Naive thymus-derived CD4-positive, alpha-beta T cell (primary cell): ENCODE results near the gene BMPR1B. TPM values are rescaled to one million over a fixed set of nuclear protein-coding genes. Genes with fewer than 3 reads are reported as not detected.

ENCODE experiments used
- ATAC-seq: fragments of 150-1000 bp; cut with Tn5 transposase; 2 replicates; pipeline ENCODE4 v1.10.0; 2021; ENCODE audit warnings: mild to moderate bottlenecking, moderate library complexity
- CTCF ChIA-PET: fragments of 350-600 bp; sonication (Branson Sonifier 250); formaldehyde crosslinking; loops from one replicate; lab custom pipeline; 2021; ENCODE audit warnings: antibody characterized with exemption; lab: Charles Lee
- POLR2A ChIA-PET: fragments of 350-600 bp; sonication (Branson Sonifier 250); formaldehyde crosslinking; loops from one replicate; lab custom pipeline; 2021; ENCODE audit warnings: antibody characterized with exemption, inconsistent platforms; lab: Charles Lee
- DNase-seq, 9 donors: peaks; one replicate each; pipeline versions ENCODE4 v3.0.0 to v3.0.0-alpha.2; 2020 to 2022; ENCODE audit warnings: mixed read lengths in 1 of 9
- H3K27ac ChIP-seq: one replicate; pipeline ENCODE4 v1.7.0; 2013; ENCODE audit warnings: mild to moderate bottlenecking, low read depth, low read length, moderate library complexity
- H3K27me3 ChIP-seq, 2 donors: one replicate each; pipeline ENCODE4 v1.7.0; 2013; ENCODE audit warnings: low read length in 2 of 2, mild to moderate bottlenecking in 2 of 2, moderate library complexity in 2 of 2; ENCODE audit not compliant: control insufficient read depth in 2 of 2, insufficient read depth in 2 of 2
- H3K36me3 ChIP-seq, 3 experiments: 1 replicate in 2 of 3; 2 replicates in 1 of 3; pipeline ENCODE4 v1.7.0; 2013; ENCODE audit warnings: low read length in 3 of 3, mild to moderate bottlenecking in 3 of 3, moderate library complexity in 1 of 3; ENCODE audit not compliant: insufficient read depth in 3 of 3, control insufficient read depth in 2 of 3
- H3K4me1 ChIP-seq, 2 donors: one replicate each; pipeline ENCODE4 v1.7.0; 2013; ENCODE audit warnings: low read length in 2 of 2, mild to moderate bottlenecking in 2 of 2, moderate library complexity in 1 of 2; ENCODE audit not compliant: control insufficient read depth in 2 of 2, insufficient read depth in 2 of 2
- H3K4me3 ChIP-seq: 2 replicates; pipeline ENCODE4 v1.7.0; 2013; ENCODE audit warnings: mild to moderate bottlenecking, low read length
- H3K9me3 ChIP-seq, 3 experiments: 1 replicate in 2 of 3; 2 replicates in 1 of 3; pipeline ENCODE4 v1.7.0; 2013; ENCODE audit warnings: low read length in 3 of 3; ENCODE audit not compliant: control insufficient read depth in 2 of 3
- H3K27ac Mint-ChIP-seq, 9 donors: one replicate each; pipeline ENCODE4 v1.8.0; 2020 to 2022; ENCODE audit warnings: mixed read lengths in 9 of 9, mild to moderate bottlenecking in 8 of 9, moderate library complexity in 5 of 9, inconsistent platforms in 2 of 9
- H3K27me3 Mint-ChIP-seq, 5 donors: one replicate each; pipeline ENCODE4 v1.8.0; 2021 to 2022; ENCODE audit warnings: mixed read lengths in 5 of 5, mild to moderate bottlenecking in 1 of 5
- H3K36me3 Mint-ChIP-seq, 5 donors: one replicate each; pipeline ENCODE4 v1.8.0; 2020 to 2022; ENCODE audit warnings: mixed read lengths in 5 of 5, mild to moderate bottlenecking in 3 of 5, inconsistent platforms in 1 of 5
- H3K4me1 Mint-ChIP-seq, 7 donors: one replicate each; pipeline ENCODE4 v1.8.0; 2020 to 2022; ENCODE audit warnings: mixed read lengths in 7 of 7, mild to moderate bottlenecking in 3 of 7, inconsistent platforms in 1 of 7
- H3K4me3 Mint-ChIP-seq, 10 donors: one replicate each; pipeline ENCODE4 v1.8.0; 2020 to 2022; ENCODE audit warnings: mild to moderate bottlenecking in 10 of 10, mixed read lengths in 10 of 10, moderate library complexity in 6 of 10, inconsistent platforms in 2 of 10
- H3K9me3 Mint-ChIP-seq, 11 donors: one replicate each; pipeline ENCODE4 v1.8.0; 2020 to 2022; ENCODE audit warnings: mixed read lengths in 11 of 11, mild to moderate bottlenecking in 4 of 11, inconsistent platforms in 1 of 11, moderate library complexity in 1 of 11
- intact Hi-C, 2 donors: fragments of 100-400 bp; cut with micrococcal nuclease; formaldehyde crosslinking; loops; one replicate each; pipeline ENCODE4 v1.15.1; 2023
- polyA plus RNA-seq, 2 donors: library from polyadenylated mRNA; unstranded; fragments of 300-500 nt; fragmentation: Illumina TruSeq; gene quantifications; one replicate each; pipeline ENCODE4 v1.2.3, GENCODE V29; 2021
- total RNA-seq, 6 experiments: library from RNA in 5 of 6; stranded (reverse) in 5 of 6; gene quantifications; 1 replicate in 5 of 6; 2 replicates in 1 of 6; pipeline ENCODE4 v1.2.3 and lab custom pipeline; 2021 to 2026

BMPR1B gene
- total and polyA plus RNA-seq, 7 experiments from 2014 or later = 0.07 to 0.14 (median 0.11) TPM; not detected in 3

DNA sequence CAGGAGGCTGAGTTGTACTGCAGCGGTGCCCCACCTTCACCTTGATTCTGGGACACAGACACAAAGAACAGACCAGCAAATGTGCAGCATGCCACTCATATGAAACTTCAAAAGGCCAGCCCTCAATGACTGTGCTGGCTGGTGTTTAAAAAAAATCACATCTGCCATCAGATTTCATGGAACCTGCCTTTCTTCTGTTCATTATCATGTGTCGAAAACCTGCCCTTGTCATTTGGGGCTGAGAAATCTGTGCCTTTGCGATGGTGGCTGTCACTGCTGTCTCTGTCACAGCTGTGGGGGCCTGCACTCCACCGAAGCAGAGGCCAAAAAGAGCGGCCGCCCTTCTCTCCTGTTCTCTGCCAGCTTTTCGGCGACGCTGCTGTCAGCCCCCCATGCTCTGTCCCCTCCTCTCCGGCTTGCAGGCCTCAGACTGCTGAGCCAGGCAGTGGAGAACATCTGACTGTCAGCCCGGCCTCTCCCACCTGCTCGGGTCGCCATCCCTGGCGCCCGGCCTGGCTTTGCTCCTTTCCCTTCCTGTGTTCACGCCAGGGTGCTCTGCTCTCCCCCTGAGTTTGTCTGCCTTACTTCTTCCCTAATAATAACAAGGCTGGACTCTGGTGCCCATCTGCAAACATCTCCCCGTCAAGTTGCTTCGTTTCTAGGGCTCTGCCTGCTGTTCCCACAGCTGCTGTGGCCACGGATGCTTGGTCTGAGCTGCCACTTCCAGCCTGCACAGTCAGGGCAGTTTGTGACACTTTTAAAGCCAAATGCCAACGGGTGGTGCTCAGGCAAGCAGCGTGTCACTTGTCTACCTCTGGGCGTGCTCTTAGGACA lies 435.9 kb downstream of the BMPR1B start:
- Mint-ChIP-seq H3K36me3 (no peaks in the 10 kb centered on the region), H3K4me1 (peaks cover 16 to 56% (median 30%) of the 10 kb centered on the region in 7 donors), H3K27ac (peak overlapping the region in 5 of 9 donors; percentile 27 to 77 (median 41)), H3K4me3 (peak overlapping the region in 1 of 10 donors; percentile 56), H3K9me3 (peaks cover 0 to 7% (median 0%) of the 10 kb centered on the region in 11 donors), H3K27me3 (no peaks in the 10 kb centered on the region)
- Histone ChIP-seq H3K9me3 (no peaks in the 10 kb centered on the region), H3K4me3 (no peak overlapping the region), H3K27ac (no peak overlapping the region), H3K4me1 (peaks cover 0 to 19% of the 10 kb centered on the region in 2 donors), H3K27me3 (no peaks in the 10 kb centered on the region), H3K36me3 (no peaks in the 10 kb centered on the region)
- ChIA-PET POLR2A (no interaction called here), CTCF (no interaction called here)
- no peak for ATAC-seq
- intact Hi-C loops = no loop called here
- DNase-seq = no peak

DNA sequence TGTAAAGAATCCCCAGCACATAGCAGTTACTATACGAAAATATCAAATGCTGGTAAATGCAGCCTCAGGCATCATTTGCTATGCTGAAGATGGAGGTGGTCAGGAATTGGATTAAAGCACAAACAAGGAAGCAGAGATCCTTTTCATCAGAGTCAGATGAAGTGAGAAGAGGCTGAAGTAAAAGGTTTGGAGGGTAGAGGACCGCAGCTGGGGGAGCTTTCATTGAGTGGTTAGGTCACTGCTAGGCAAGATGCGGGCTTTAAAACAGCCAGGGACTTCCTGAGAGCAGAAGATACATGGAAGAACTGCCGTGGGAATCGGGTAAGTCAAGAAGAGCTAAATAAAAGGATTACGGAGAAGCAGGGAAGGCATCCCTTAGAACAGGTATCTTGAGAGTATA lies 439.6 kb downstream of the BMPR1B start:
- ATAC-seq = no peak
- Histone ChIP-seq H3K36me3 (no peaks in the 10 kb centered on the region), H3K4me3 (no peak overlapping the region), H3K27me3 (no peaks in the 10 kb centered on the region), H3K4me1 (peaks cover 0 to 13% of the 10 kb centered on the region in 2 donors), H3K9me3 (no peaks in the 10 kb centered on the region), H3K27ac (no peak overlapping the region)
- H3K9me3 Mint-ChIP-seq = peaks cover 0 to 3% (median 0%) of the 10 kb centered on the region in 11 donors
- ChIA-PET POLR2A (no interaction called here), CTCF (no interaction called here)
- peaks cover 5 to 29% (median 20%) of the 10 kb centered on the region in 7 donors for H3K4me1 Mint-ChIP-seq
- intact Hi-C loops = no loop called here
- no peaks in the 10 kb centered on the region for H3K36me3 Mint-ChIP-seq
- H3K27me3 Mint-ChIP-seq = no peaks in the 10 kb centered on the region
- DNase-seq = no peak
- H3K27ac Mint-ChIP-seq = no peak overlapping the region
- no peak overlapping the region for H3K4me3 Mint-ChIP-seq

DNA sequence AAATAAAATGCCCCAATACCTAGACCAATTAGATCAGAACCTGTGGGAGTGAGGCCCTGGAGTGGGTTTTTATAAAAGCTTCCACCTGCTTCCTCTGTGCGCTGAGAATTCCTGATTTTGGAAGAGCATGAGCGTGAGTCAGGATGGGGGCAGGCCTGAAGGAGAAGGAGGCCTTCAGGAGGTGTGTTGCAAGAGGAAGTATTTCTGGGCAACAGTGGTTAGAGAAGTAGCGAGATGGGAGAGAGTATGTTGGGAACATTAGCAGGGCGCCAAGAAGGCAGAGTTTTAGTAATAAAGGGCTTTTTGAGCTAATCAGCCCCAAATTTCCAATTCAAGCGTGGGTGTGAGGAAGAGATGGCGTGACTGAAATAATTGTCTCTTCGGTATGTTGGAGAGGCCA lies 441.2 kb downstream of the BMPR1B start:
- H3K27me3 Mint-ChIP-seq = no peaks in the 10 kb centered on the region

DNA sequence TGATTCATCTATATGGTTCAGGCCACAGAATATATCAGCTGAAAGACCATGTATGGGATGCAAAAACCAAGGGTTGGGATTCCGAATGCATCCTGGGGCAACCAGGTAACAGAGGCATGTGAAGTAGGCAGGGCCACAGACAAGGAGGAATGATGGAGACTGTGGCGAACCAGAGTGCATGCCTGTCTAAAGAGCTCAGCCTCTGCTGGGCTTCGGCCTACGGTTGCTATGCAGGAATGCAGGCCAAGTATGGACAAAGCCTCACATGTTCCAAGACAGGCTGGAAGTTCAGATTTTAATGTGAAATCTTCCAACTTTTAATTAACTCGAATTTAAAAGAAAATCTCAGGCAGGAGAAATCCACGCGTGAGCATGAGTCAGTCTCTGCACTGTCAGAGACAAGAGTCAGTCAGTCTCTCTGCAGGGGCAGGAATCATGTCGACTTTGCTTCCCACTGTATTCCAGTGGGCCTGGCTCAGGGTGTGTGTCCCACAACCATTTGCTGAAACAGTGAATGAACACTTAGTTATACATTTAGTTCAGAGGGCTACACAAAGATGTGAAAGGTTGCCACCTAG lies 446.6 kb downstream of the BMPR1B start:
- H3K9me3 Mint-ChIP-seq = no peaks in the 10 kb centered on the region
- H3K4me1 Mint-ChIP-seq = no peaks in the 10 kb centered on the region
- ChIA-PET POLR2A (no interaction called here), CTCF (interaction anchor here (0.9 to 1.5 kb wide), 2 partner anchors 35 to 38 kb away, joined by 5 to 6 read pairs; no protein-coding TSS in a partner anchor)
- Histone ChIP-seq H3K4me3 (no peak overlapping the region), H3K36me3 (no peaks in the 10 kb centered on the region), H3K4me1 (no peaks in the 10 kb centered on the region), H3K27me3 (no peaks in the 10 kb centered on the region), H3K9me3 (no peaks in the 10 kb centered on the region), H3K27ac (no peak overlapping the region)
- H3K4me3 Mint-ChIP-seq = no peak overlapping the region
- no peaks in the 10 kb centered on the region for H3K36me3 Mint-ChIP-seq
- H3K27me3 Mint-ChIP-seq = no peaks in the 10 kb centered on the region
- intact Hi-C loops = no loop called here
- DNase-seq (no peak), ATAC-seq (no peak)
- no peak overlapping the region for H3K27ac Mint-ChIP-seq

More for the DNA sequence above, 441.2 kb downstream of the BMPR1B start:
- intact Hi-C loops = no loop called here
- Mint-ChIP-seq H3K36me3 (no peaks in the 10 kb centered on the region), H3K4me1 (peaks cover 0 to 15% (median 9%) of the 10 kb centered on the region in 7 donors), H3K4me3 (no peak overlapping the region), H3K9me3 (no peaks in the 10 kb centered on the region), H3K27ac (no peak overlapping the region)
- no peak for ATAC-seq
- H3K27me3 ChIP-seq = no peaks in the 10 kb centered on the region
- CTCF ChIA-PET = no interaction called here
- H3K9me3 ChIP-seq = no peaks in the 10 kb centered on the region
- H3K36me3 ChIP-seq = no peaks in the 10 kb centered on the region
- H3K4me1 ChIP-seq = peaks cover 0 to 2% of the 10 kb centered on the region in 2 donors
- no peak overlapping the region for H3K4me3 ChIP-seq
- H3K27ac ChIP-seq = no peak overlapping the region
- DNase-seq = no peak
- POLR2A ChIA-PET = no interaction called here

DNA sequence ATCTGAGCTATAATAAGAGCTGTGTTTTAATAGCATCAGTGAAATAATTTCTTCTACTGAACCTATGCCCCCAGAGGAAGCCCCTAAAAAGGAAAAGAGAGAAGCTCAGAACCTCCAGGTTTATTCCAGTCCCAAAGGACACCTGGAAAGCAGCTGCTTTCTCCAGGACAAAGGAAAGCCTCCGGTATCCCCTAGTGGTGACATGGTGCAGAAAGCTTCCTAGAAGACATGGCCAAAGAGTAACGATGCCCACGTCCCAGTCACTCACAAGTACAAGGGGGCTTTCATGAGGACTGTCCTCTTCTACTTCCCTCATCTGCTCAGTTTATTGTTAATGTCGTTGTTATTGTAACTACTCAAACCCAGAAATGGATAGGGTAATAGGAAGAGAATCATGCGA lies 447.1 kb downstream of the BMPR1B start:
- H3K36me3 ChIP-seq = no peaks in the 10 kb centered on the region
- ChIA-PET POLR2A (no interaction called here), CTCF (interaction anchor here (0.9 to 1.5 kb wide), 2 partner anchors 35 to 38 kb away, joined by 5 to 6 read pairs; no protein-coding TSS in a partner anchor)
- ATAC-seq (no peak), DNase-seq (no peak)
- H3K4me1 Mint-ChIP-seq = peaks cover 0 to 1% (median 0%) of the 10 kb centered on the region in 7 donors
- H3K9me3 Mint-ChIP-seq = no peaks in the 10 kb centered on the region
- H3K4me3 Mint-ChIP-seq = no peak overlapping the region
- H3K27me3 ChIP-seq = no peaks in the 10 kb centered on the region
- H3K36me3 Mint-ChIP-seq = no peaks in the 10 kb centered on the region
- peaks cover 0 to 2% (median 0%) of the 10 kb centered on the region in 5 donors for H3K27me3 Mint-ChIP-seq
- no peaks in the 10 kb centered on the region for H3K4me1 ChIP-seq
- H3K27ac Mint-ChIP-seq = no peak overlapping the region
- H3K27ac ChIP-seq = no peak overlapping the region
- no peak overlapping the region for H3K4me3 ChIP-seq
- intact Hi-C loops = loop anchor here in 1 of 2 donors (1.0 kb wide), 1 partner anchor 39 kb away; no protein-coding TSS in a partner anchor
- H3K9me3 ChIP-seq = no peaks in the 10 kb centered on the region
